HCT116 (cell line): ENCODE data around the gene FLT3LG. TPM values are rescaled to one million over a fixed set of nuclear protein-coding genes. Genes with fewer than 3 reads are reported as not detected.

Source experiments
- ATAC-seq: fragments of 200-7000 bp; cut with Tn5 transposase; 2 replicates; pipeline ENCODE4 v1.9.1; 2020; ENCODE audit warnings: mild to moderate bottlenecking, moderate library complexity
- BruUV-seq: library from RNA; stranded (reverse); fragments of 400-500 nt; replicated peaks from 2 replicates; lab custom pipeline; 2021; lab: Mats Ljungman, UMichigan
- CTCF ChIA-PET: fragments of 300-600 bp; sonication (Branson Sonifier 250); formaldehyde crosslinking; loops from one replicate; lab custom pipeline; 2021; ENCODE audit warnings: antibody characterized with exemption; lab: Charles Lee
- POLR2A ChIA-PET: fragments of 300-600, 350-600 bp; sonication (Branson Sonifier 250); formaldehyde crosslinking; loops from one replicate; lab custom pipeline; 2021; ENCODE audit warnings: antibody characterized with exemption; lab: Charles Lee
- RAD21 ChIA-PET, 2 experiments: fragments of 300-600 bp; sonication (Branson Sonifier 250); formaldehyde crosslinking; loops; one replicate each; lab custom pipeline; 2023; ENCODE audit warnings: low total read pairs in 2 of 2; ENCODE audit not compliant: uncharacterized antibody in 2 of 2, unreplicated experiment in 2 of 2, low non-redundant PET in 1 of 2; lab: Charles Lee
- DNase-seq: peaks from one replicate; pipeline ENCODE4 v3.0.0-alpha.2; 2010; ENCODE audit warnings: low read depth, low spot score
- H2AFZ ChIP-seq: fragments of 200-600 bp; shearing (Covaris generic), sonication (generic); 2 replicates; pipeline ENCODE4 v1.6.1; 2017; ENCODE audit warnings: low read depth, mixed run types, mixed read lengths, antibody characterized with exemption, low read length; ENCODE audit not compliant: poor library complexity, severe bottlenecking
- H3K27ac ChIP-seq: 2 replicates; pipeline ENCODE4 v1.5.1; 2012; ENCODE audit warnings: low read depth, low read length
- H3K27me3 ChIP-seq: fragments of 200-600 bp; sonication (generic); 2 replicates; pipeline ENCODE4 v1.6.1; 2016; ENCODE audit warnings: mixed run types, low read length, mixed read lengths; ENCODE audit not compliant: insufficient read depth
- H3K36me3 ChIP-seq, 2 experiments: fragments of 200-500 bp in 1 of 2; fragments of 200-600 bp in 1 of 2; sonication (Bioruptor generic) in 1 of 2; sonication (generic) in 1 of 2; 2 replicates each; pipeline versions ENCODE4 v1.5.1 to v1.6.1; 2014 to 2016; ENCODE audit warnings: low read length in 2 of 2, inconsistent platforms in 1 of 2, mixed read lengths in 1 of 2, mixed run types in 1 of 2; ENCODE audit not compliant: insufficient read depth in 2 of 2, control insufficient read depth in 1 of 2
- H3K4me1 ChIP-seq, 2 experiments: fragments of 200-600 bp in 1 of 2; sonication (generic) in 1 of 2; 2 replicates each; pipeline versions ENCODE4 v1.5.1 to v1.6.1; 2012 to 2017; ENCODE audit warnings: low read length in 2 of 2, inconsistent platforms in 1 of 2, mild to moderate bottlenecking in 1 of 2, mixed read lengths in 1 of 2, mixed run types in 1 of 2, moderate library complexity in 1 of 2; ENCODE audit not compliant: insufficient read depth in 2 of 2, control insufficient read depth in 1 of 2
- H3K4me2 ChIP-seq: fragments of 200-600 bp; sonication (generic); 2 replicates; pipeline ENCODE4 v1.6.1; 2017; ENCODE audit warnings: mixed run types, low read length, mixed read lengths
- H3K4me3 ChIP-seq, 2 experiments: fragments of 200-600 bp in 1 of 2; sonication (generic) in 1 of 2; replicated peaks in 1 of 2; 2 replicates each; pipeline ENCODE4 v1.5.1; 2011 to 2016; ENCODE audit warnings: low read length in 2 of 2, control low read depth in 1 of 2, low read depth in 1 of 2, mild to moderate bottlenecking in 1 of 2, mixed read lengths in 1 of 2, mixed run types in 1 of 2
- H3K79me2 ChIP-seq: fragments of 200-600 bp; sonication (generic); 2 replicates; pipeline ENCODE4 v1.6.1; 2017; ENCODE audit warnings: mild to moderate bottlenecking, mixed run types, low read length, moderate library complexity, mixed read lengths; ENCODE audit not compliant: insufficient read depth
- H3K9ac ChIP-seq: fragments of 200-600 bp; sonication (generic); 2 replicates; pipeline ENCODE4 v1.6.1; 2016; ENCODE audit warnings: low read length, mixed read lengths
- H3K9me2 ChIP-seq: fragments of 200-600 bp; sonication (generic), shearing (Covaris generic); 2 replicates; pipeline ENCODE4 v1.6.1; 2017; ENCODE audit warnings: mixed run types, mild to moderate bottlenecking, moderate library complexity; ENCODE audit not compliant: insufficient read depth
- H3K9me3 ChIP-seq, 2 experiments: fragments of 200-500 bp in 1 of 2; fragments of 200-600 bp in 1 of 2; sonication (Bioruptor generic) in 1 of 2; sonication (generic) in 1 of 2; 2 replicates each; pipeline ENCODE4 v1.6.1; 2014 to 2017; ENCODE audit warnings: low read length in 2 of 2, mixed read lengths in 2 of 2, inconsistent platforms in 1 of 2, low read depth in 1 of 2, mild to moderate bottlenecking in 1 of 2, mixed run types in 1 of 2, moderate library complexity in 1 of 2; ENCODE audit not compliant: control insufficient read depth in 1 of 2, insufficient read depth in 1 of 2
- H4K20me1 ChIP-seq: fragments of 200-600 bp; sonication (generic), shearing (Covaris generic); 2 replicates; pipeline ENCODE4 v1.6.1; 2017; ENCODE audit warnings: mixed run types, mild to moderate bottlenecking, moderate library complexity; ENCODE audit not compliant: insufficient read depth
- CTCF ChIP-seq, 3 experiments: fragments of 200-600 bp in 1 of 3; sonication (generic) in 1 of 3; IDR thresholded peaks in 2 of 3; conservative IDR thresholded peaks in 1 of 3; 2 replicates each; pipeline ENCODE4 v1.5.1; 2012 to 2017; ENCODE audit warnings: low read depth in 2 of 3, low read length in 2 of 3, antibody characterized with exemption in 1 of 3, borderline replicate concordance in 1 of 3, control low read depth in 1 of 3, mild to moderate bottlenecking in 1 of 3, mixed read lengths in 1 of 3, mixed run types in 1 of 3, moderate library complexity in 1 of 3; ENCODE audit not compliant: insufficient read depth in 1 of 3
- EZH2phosphoT487 ChIP-seq: fragments of 200-600 bp; IDR thresholded peaks from 2 replicates; pipeline ENCODE4 v1.6.1; 2018; ENCODE audit warnings: antibody characterized with exemption, borderline replicate concordance
- POLR2A ChIP-seq: IDR thresholded peaks from 2 replicates; pipeline ENCODE4 v1.7.0; 2011; ENCODE audit warnings: borderline replicate concordance; ENCODE audit not compliant: insufficient read depth, insufficient read length; ENCODE audit errors: extremely low read depth
- YY1 ChIP-seq: IDR thresholded peaks from 2 replicates; pipeline ENCODE4 v1.6.1; 2011; ENCODE audit warnings: low read length, low read depth, moderate library complexity, mild to moderate bottlenecking; ENCODE audit not compliant: insufficient replicate concordance; ENCODE audit errors: extremely low read depth
- intact Hi-C: fragments of 100-400 bp; cut with micrococcal nuclease; formaldehyde crosslinking; loops from 2 replicates; pipeline ENCODE4 v1.10.0; 2022
- total RNA-seq: library from RNA; stranded (reverse); gene quantifications from one replicate; pipeline ENCODE4 v1.2.1, GENCODE V29; 2021; ENCODE audit not compliant: unreplicated experiment

Gene FLT3LG
- total RNA-seq, 1 experiment from 2014 or later, result 3.8 TPM

- TF ChIP-seq CTCF (IDR thresholded peaks at IDR 0.05 in 2 of 3, conservative IDR thresholded peaks at IDR 0.05 in 1 of 3; ENCODE audit: borderline replicate concordance in 1 of 3, insufficient read depth in 1 of 3, low read depth in 2 of 3, low read length in 2 of 3) (no peak), YY1 (no peak), POLR2A (no peak)
Observed at GRCh38 chr19:49488863-49489537, 15.0 kb downstream of the FLT3LG start (continued).

- Histone ChIP-seq H2AFZ (no peak overlapping the region), H3K9ac (peak overlapping the region; percentile 100), H3K4me2 (peak overlapping the region; percentile 85), H3K9me3 (no peaks in the 10 kb centered on the region), H3K79me2 (peaks cover 43% of the 10 kb centered on the region), H3K36me3 (peaks cover 21 to 47% of the 10 kb centered on the region in 2 experiments), H4K20me1 (peaks cover 19% of the 10 kb centered on the region; the same call in 1 of the 2 replicates), H3K9me2 (no peaks in the 10 kb centered on the region), H3K27me3 (no peaks in the 10 kb centered on the region), H3K27ac (peak overlapping the region; percentile 86), H3K4me3 (peak overlapping the region; percentile 99 to 100), H3K4me1 (peaks cover 10 to 59% of the 10 kb centered on the region in 2 experiments; a peak in 3 of 4 replicates)
- intact Hi-C loops, result no loop called here
- 0 out of 6 replicates have a peak, but pooled peaks of 1 of the 3 experiments have one; percentile 7 for TF ChIP-seq CTCF (IDR thresholded peaks at IDR 0.05 in 2 of 3, conservative IDR thresholded peaks at IDR 0.05 in 1 of 3; ENCODE audit: borderline replicate concordance in 1 of 3, insufficient read depth in 1 of 3, low read depth in 2 of 3, low read length in 2 of 3)
- TF ChIP-seq YY1, result no peak
- no peak for TF ChIP-seq EZH2phosphoT487
- ChIA-PET CTCF (interaction anchor here (1.2 kb wide), 1 partner anchor 14 kb away, joined by 5 read pairs; no protein-coding TSS in a partner anchor), POLR2A (interaction anchor here (1.7 to 2.1 kb wide), 3 partner anchors 13 to 38 kb away, joined by 4 to 8 read pairs (median 5); partner anchors contain the start of genes ALDH16A1 and PIH1D1), RAD21 (no interaction called here)
- no peak for DNase-seq
- no peak for ATAC-seq
- BruUV-seq, result no TSS peak
Observed at GRCh38 chr19:49489601-49490167, 15.7 kb downstream of the FLT3LG start.
